ENCODE measurements around the gene SSBP3.

Gene SSBP3

GRCh38 chr1:54228638-54229079, 177.5 kb downstream of the SSBP3 start:
- Histone ChIP-seq H3K27ac (ENCODE audit: low read length) (no peak overlapping the region), H3K4me3 (ENCODE audit: low read length in 2 of 2) (no peak overlapping the region), H3K9ac (ENCODE audit: low read length in 2 of 2) (no peak overlapping the region), H3K36me3 (ENCODE audit: control insufficient read depth in 2 of 2, insufficient read depth in 2 of 2, low read length in 2 of 2) (peaks cover 0 to 5% of the 10 kb centered on the region in 2 donors), H3K9me3 (ENCODE audit: control insufficient read depth in 2 of 2, low read length in 2 of 2) (no peaks in the 10 kb centered on the region), H3K27me3 (ENCODE audit: control insufficient read depth in 1 of 2, insufficient read depth in 2 of 2, low read length in 2 of 2) (no peaks in the 10 kb centered on the region), H3K4me1 (ENCODE audit: control insufficient read depth, insufficient read depth, low read length) (peaks cover 8% of the 10 kb centered on the region)

GRCh38 chr1:54227891-54228310, 178.3 kb downstream of the SSBP3 start:
- Histone ChIP-seq H3K27me3 (ENCODE audit: control insufficient read depth in 1 of 2, insufficient read depth in 2 of 2, low read length in 2 of 2) (no peaks in the 10 kb centered on the region), H3K4me1 (ENCODE audit: control insufficient read depth, insufficient read depth, low read length) (peaks cover 8% of the 10 kb centered on the region), H3K9me3 (ENCODE audit: control insufficient read depth in 2 of 2, low read length in 2 of 2) (no peaks in the 10 kb centered on the region), H3K27ac (ENCODE audit: low read length) (no peak overlapping the region), H3K4me3 (ENCODE audit: low read length in 2 of 2) (no peak overlapping the region), H3K9ac (ENCODE audit: low read length in 2 of 2) (no peak overlapping the region), H3K36me3 (ENCODE audit: control insufficient read depth in 2 of 2, insufficient read depth in 2 of 2, low read length in 2 of 2) (peaks cover 0 to 5% of the 10 kb centered on the region in 2 donors)

GRCh38 chr1:54227091-54227602, 179.0 kb downstream of the SSBP3 start:
- Histone ChIP-seq H3K4me3 (ENCODE audit: low read length in 2 of 2) (no peak overlapping the region), H3K9ac (ENCODE audit: low read length in 2 of 2) (no peak overlapping the region), H3K27ac (ENCODE audit: low read length) (no peak overlapping the region), H3K36me3 (ENCODE audit: control insufficient read depth in 2 of 2, insufficient read depth in 2 of 2, low read length in 2 of 2) (peaks cover 0 to 7% of the 10 kb centered on the region in 2 donors), H3K9me3 (ENCODE audit: control insufficient read depth in 2 of 2, low read length in 2 of 2) (no peaks in the 10 kb centered on the region), H3K27me3 (ENCODE audit: control insufficient read depth in 1 of 2, insufficient read depth in 2 of 2, low read length in 2 of 2) (no peaks in the 10 kb centered on the region), H3K4me1 (ENCODE audit: control insufficient read depth, insufficient read depth, low read length) (peaks cover 8% of the 10 kb centered on the region)

- no peaks in the 10 kb centered on the region for H3K9me3 ChIP-seq (ENCODE audit: control insufficient read depth in 2 of 2, low read length in 2 of 2)
- H3K27ac ChIP-seq (ENCODE audit: low read length): no peak overlapping the region
- H3K4me1 ChIP-seq (ENCODE audit: control insufficient read depth, insufficient read depth, low read length): peaks cover 9% of the 10 kb centered on the region
- no peak overlapping the region for H3K9ac ChIP-seq (ENCODE audit: low read length in 2 of 2)
- peaks cover 0 to 9% of the 10 kb centered on the region in 2 donors for H3K36me3 ChIP-seq (ENCODE audit: control insufficient read depth in 2 of 2, insufficient read depth in 2 of 2, low read length in 2 of 2)
- H3K27me3 ChIP-seq (ENCODE audit: control insufficient read depth in 1 of 2, insufficient read depth in 2 of 2, low read length in 2 of 2): no peaks in the 10 kb centered on the region
- H3K4me3 ChIP-seq (ENCODE audit: low read length in 2 of 2): no peak overlapping the region
Measured at GRCh38 chr1:54225986-54226559, 180.1 kb downstream of the SSBP3 start.

DNA sequence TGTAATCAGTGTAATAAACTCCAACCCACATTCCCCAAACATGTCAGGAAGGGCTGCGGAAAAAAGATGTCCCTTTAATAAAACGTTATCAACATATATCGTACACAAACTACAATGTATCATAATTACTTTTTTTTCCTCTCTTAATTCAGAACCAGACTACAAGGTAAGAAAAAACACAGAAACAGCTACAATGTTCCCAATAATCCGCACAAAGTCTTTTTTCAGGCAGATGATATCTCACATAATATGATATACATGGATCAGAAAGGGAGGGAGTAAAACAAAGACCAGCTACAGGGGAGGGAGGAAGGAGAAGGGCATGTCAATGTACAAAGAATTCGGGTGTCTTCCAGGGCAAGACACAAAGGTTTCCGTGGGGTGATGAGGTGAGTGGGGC, 180.8 kb downstream of the SSBP3 start:
- Histone ChIP-seq H3K27me3 (ENCODE audit: control insufficient read depth in 1 of 2, insufficient read depth in 2 of 2, low read length in 2 of 2) (no peaks in the 10 kb centered on the region), H3K9me3 (ENCODE audit: control insufficient read depth in 2 of 2, low read length in 2 of 2) (no peaks in the 10 kb centered on the region), H3K27ac (ENCODE audit: low read length) (no peak overlapping the region), H3K9ac (ENCODE audit: low read length in 2 of 2) (no peak overlapping the region), H3K4me3 (ENCODE audit: low read length in 2 of 2) (no peak overlapping the region), H3K4me1 (ENCODE audit: control insufficient read depth, insufficient read depth, low read length) (peaks cover 13% of the 10 kb centered on the region), H3K36me3 (ENCODE audit: control insufficient read depth in 2 of 2, insufficient read depth in 2 of 2, low read length in 2 of 2) (peaks cover 0 to 9% of the 10 kb centered on the region in 2 donors)

DNA sequence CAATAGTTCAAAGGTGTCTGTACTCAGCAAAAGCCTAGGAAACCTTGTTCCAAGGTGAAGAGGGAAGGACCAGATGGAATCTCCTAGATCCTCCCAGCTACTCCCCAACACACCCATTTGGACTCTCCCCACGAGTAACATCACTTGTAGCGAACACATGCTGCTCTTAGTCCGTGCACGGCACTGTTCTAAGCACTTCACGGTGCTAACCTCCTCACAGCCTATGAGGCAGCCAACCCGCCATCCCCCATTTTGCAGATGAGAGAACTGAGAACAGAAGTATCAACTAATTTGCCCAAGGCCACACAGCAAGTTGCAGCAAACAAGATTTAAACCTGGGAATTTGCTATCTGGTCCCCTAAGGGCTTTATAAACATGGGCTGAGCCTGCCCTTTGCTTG, 182.0 kb downstream of the SSBP3 start:
- H3K36me3 ChIP-seq (ENCODE audit: control insufficient read depth in 2 of 2, insufficient read depth in 2 of 2, low read length in 2 of 2): peaks cover 0 to 7% of the 10 kb centered on the region in 2 donors

DNA sequence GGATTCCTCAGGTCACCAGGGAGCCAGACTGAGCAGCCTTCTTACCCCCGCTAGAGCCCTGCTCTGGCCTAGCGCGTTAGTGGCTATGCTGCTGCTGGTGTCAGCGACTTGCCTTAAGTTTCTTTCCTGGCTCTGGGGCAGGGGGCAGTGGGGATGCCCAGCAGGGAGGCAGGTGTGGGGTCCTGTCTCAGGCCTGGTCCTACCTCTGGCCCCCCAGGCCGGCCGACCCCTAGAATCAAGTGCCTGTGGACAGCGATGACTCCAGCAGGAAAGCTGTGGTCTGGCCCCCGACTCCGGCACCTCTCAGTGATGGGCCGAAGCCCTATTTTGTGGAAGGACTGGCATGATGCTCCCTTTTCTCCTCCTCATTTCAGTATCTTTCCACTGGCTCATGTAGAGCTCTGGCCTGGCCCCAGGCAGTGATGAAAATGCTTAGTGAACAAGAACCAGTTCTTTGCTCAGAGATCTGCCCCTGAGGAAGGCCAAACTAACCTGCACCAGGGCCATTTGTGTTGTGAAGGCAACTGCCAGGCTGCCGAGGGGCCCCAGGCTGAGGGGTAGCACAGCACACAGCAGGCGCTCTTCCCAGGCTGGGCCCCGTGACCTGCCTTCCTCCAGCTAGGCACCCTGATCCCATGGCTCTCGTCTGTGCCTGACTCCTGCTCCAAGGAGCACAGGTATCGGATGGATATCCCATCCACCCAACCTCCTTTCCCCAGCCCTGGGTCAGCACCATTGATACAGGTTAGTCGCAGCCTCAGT, 182.6 kb downstream of the SSBP3 start:
- Histone ChIP-seq H3K36me3 (ENCODE audit: control insufficient read depth in 2 of 2, insufficient read depth in 2 of 2, low read length in 2 of 2) (peaks cover 0 to 11% of the 10 kb centered on the region in 2 donors), H3K9ac (ENCODE audit: low read length in 2 of 2) (no peak overlapping the region)

More for the DNA sequence above, 182.0 kb downstream of the SSBP3 start:
- Histone ChIP-seq H3K4me1 (ENCODE audit: control insufficient read depth, insufficient read depth, low read length) (peaks cover 20% of the 10 kb centered on the region), H3K4me3 (ENCODE audit: low read length in 2 of 2) (no peak overlapping the region), H3K9ac (ENCODE audit: low read length in 2 of 2) (no peak overlapping the region), H3K27me3 (ENCODE audit: control insufficient read depth in 1 of 2, insufficient read depth in 2 of 2, low read length in 2 of 2) (no peaks in the 10 kb centered on the region), H3K9me3 (ENCODE audit: control insufficient read depth in 2 of 2, low read length in 2 of 2) (no peaks in the 10 kb centered on the region), H3K27ac (ENCODE audit: low read length) (no peak overlapping the region)

DNA sequence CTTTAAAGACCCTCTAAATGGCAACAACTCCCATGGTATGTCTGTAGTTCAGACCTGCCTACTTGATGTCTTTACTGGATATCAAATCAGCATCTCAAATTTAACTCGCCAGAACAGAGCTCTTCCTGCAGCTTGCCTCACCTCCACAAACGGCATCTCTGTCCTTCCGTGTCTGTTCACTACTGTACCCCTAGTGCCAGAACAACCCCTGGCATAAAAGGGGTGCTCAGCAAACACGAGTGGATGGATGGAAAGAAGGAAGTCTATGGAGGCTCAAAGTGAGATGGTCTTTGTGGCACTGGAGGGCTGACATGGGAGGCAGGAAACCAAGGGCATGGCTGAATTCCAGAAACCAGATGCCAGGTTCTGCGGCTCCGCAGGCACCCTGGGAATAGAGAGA, 183.5 kb downstream of the SSBP3 start:
- Histone ChIP-seq H3K4me3 (ENCODE audit: low read length in 2 of 2) (no peak overlapping the region), H3K27ac (ENCODE audit: low read length) (no peak overlapping the region), H3K27me3 (ENCODE audit: control insufficient read depth in 1 of 2, insufficient read depth in 2 of 2, low read length in 2 of 2) (no peaks in the 10 kb centered on the region), H3K36me3 (ENCODE audit: control insufficient read depth in 2 of 2, insufficient read depth in 2 of 2, low read length in 2 of 2) (peaks cover 6 to 16% of the 10 kb centered on the region in 2 donors), H3K4me1 (ENCODE audit: control insufficient read depth, insufficient read depth, low read length) (peaks cover 22% of the 10 kb centered on the region), H3K9me3 (ENCODE audit: control insufficient read depth in 2 of 2, low read length in 2 of 2) (no peaks in the 10 kb centered on the region), H3K9ac (ENCODE audit: low read length in 2 of 2) (no peak overlapping the region)

More for the DNA sequence above, 182.6 kb downstream of the SSBP3 start:
- no peaks in the 10 kb centered on the region for H3K27me3 ChIP-seq (ENCODE audit: control insufficient read depth in 1 of 2, insufficient read depth in 2 of 2, low read length in 2 of 2)
- H3K4me3 ChIP-seq (ENCODE audit: low read length in 2 of 2): no peak overlapping the region
- no peaks in the 10 kb centered on the region for H3K9me3 ChIP-seq (ENCODE audit: control insufficient read depth in 2 of 2, low read length in 2 of 2)
- no peak overlapping the region for H3K27ac ChIP-seq (ENCODE audit: low read length)
- peaks cover 22% of the 10 kb centered on the region for H3K4me1 ChIP-seq (ENCODE audit: control insufficient read depth, insufficient read depth, low read length)

DNA sequence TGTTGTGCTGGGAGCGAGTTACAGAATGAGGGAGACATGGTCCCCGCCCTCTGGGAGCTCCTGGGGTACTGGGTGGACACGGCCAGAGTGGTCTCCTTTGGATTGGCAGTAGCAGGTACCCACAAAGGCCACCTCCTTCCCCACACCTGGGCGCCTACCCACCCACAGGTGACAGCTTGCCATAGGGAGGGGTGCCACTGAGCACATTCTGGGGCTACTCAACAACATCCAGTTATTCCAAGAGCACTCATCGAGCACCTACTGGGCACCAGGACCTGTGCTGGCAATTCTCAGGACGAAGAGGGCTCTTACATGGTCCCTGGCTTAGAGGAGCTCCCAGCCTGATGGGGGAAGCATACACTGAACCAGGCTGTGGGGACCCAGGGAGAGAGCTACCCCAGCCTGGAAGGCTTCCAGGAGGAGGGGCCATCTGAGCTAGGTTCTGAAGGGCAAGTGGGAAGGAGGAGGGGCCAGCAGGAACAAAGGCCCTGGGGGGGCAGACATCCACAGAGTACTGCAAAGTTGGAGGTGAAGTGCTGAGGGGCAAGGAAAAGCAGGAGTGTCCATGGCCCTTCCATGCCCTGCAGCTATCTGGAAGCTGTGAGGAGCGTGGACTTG, 184.2 kb downstream of the SSBP3 start:
- Histone ChIP-seq H3K4me1 (ENCODE audit: control insufficient read depth, insufficient read depth, low read length) (peaks cover 22% of the 10 kb centered on the region), H3K27ac (ENCODE audit: low read length) (no peak overlapping the region), H3K4me3 (ENCODE audit: low read length in 2 of 2) (no peak overlapping the region), H3K27me3 (ENCODE audit: control insufficient read depth in 1 of 2, insufficient read depth in 2 of 2, low read length in 2 of 2) (no peaks in the 10 kb centered on the region), H3K9me3 (ENCODE audit: control insufficient read depth in 2 of 2, low read length in 2 of 2) (no peaks in the 10 kb centered on the region), H3K9ac (ENCODE audit: low read length in 2 of 2) (no peak overlapping the region), H3K36me3 (ENCODE audit: control insufficient read depth in 2 of 2, insufficient read depth in 2 of 2, low read length in 2 of 2) (peaks cover 13 to 24% of the 10 kb centered on the region in 2 donors)

- H3K36me3 ChIP-seq (ENCODE audit: control insufficient read depth in 2 of 2, insufficient read depth in 2 of 2, low read length in 2 of 2): peaks cover 20 to 31% of the 10 kb centered on the region in 2 donors
- no peak overlapping the region for H3K27ac ChIP-seq (ENCODE audit: low read length)
Measured at GRCh38 chr1:54221113-54221834, 184.9 kb downstream of the SSBP3 start.

More at GRCh38 chr1:54221113-54221834, 184.9 kb downstream of the SSBP3 start:
- H3K4me3 ChIP-seq (ENCODE audit: low read length in 2 of 2): no peak overlapping the region
- H3K9ac ChIP-seq (ENCODE audit: low read length in 2 of 2): no peak overlapping the region
- H3K4me1 ChIP-seq (ENCODE audit: control insufficient read depth, insufficient read depth, low read length): peaks cover 22% of the 10 kb centered on the region
- no peaks in the 10 kb centered on the region for H3K27me3 ChIP-seq (ENCODE audit: control insufficient read depth in 1 of 2, insufficient read depth in 2 of 2, low read length in 2 of 2)
- no peaks in the 10 kb centered on the region for H3K9me3 ChIP-seq (ENCODE audit: control insufficient read depth in 2 of 2, low read length in 2 of 2)

Data from stomach smooth muscle (tissue), 2 donors.